ENCODE data around the gene NUP155. TPM values are rescaled to one million over a fixed set of nuclear protein-coding genes. Genes with fewer than 3 reads are reported as not detected.
"Not testable (repeated sequence)": the region's sequence is repeated elsewhere in the genome, so short reads cannot be mapped to it uniquely, and the experiment has no call there.

NUP155 gene
- total and polyA plus RNA-seq, 9 donors = 4.7 to 32.5 (median 20.6) TPM

DNA sequence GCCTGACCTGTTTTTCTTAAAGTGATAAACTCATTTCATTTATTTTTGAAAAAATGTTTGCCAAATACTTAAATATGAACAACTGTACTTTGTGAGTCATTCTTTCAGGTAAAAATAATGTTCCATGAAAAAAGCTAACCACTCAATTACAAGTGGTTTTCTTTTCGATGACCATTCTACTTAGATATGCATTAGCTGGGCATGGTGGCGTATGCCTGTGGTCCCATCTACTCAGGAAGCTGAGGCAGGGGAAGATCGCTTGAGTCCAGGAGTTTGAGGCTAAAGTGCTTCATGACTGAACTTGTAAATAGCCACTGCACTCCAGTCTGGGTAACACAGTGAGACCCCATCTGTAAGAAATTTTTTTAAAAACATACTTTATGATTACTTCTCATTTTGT lies 4.2 kb upstream of the NUP155 start:
- Histone ChIP-seq H3K4me1 (ENCODE audit: insufficient read depth) (peaks cover under 1% of the 10 kb centered on the region), H3K4me3 (no peak overlapping the region), H3K27ac (no peak overlapping the region), H3K27me3 (no peaks in the 10 kb centered on the region), H3K9me3 (no peaks in the 10 kb centered on the region), H3K36me3 (no peaks in the 10 kb centered on the region)
- TF ChIP-seq POLR2A (IDR thresholded peaks at IDR 0.05) = no peak
- TF ChIP-seq, protein P1, sequence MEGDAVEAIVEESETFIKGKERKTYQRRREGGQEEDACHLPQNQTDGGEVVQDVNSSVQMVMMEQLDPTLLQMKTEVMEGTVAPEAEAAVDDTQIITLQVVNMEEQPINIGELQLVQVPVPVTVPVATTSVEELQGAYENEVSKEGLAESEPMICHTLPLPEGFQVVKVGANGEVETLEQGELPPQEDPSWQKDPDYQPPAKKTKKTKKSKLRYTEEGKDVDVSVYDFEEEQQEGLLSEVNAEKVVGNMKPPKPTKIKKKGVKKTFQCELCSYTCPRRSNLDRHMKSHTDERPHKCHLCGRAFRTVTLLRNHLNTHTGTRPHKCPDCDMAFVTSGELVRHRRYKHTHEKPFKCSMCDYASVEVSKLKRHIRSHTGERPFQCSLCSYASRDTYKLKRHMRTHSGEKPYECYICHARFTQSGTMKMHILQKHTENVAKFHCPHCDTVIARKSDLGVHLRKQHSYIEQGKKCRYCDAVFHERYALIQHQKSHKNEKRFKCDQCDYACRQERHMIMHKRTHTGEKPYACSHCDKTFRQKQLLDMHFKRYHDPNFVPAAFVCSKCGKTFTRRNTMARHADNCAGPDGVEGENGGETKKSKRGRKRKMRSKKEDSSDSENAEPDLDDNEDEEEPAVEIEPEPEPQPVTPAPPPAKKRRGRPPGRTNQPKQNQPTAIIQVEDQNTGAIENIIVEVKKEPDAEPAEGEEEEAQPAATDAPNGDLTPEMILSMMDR (IDR thresholded peaks at IDR 0.05) = no peak
- no peak for TF ChIP-seq EP300 (IDR thresholded peaks at IDR 0.05)
- DNase-seq = no peak
- 84 to 87% (median 87%) methylated on average over 3 of the region's 3 CpGs for WGBS, 3 donors
- intact Hi-C loops (cut with DNase I) = no loop called here

DNA sequence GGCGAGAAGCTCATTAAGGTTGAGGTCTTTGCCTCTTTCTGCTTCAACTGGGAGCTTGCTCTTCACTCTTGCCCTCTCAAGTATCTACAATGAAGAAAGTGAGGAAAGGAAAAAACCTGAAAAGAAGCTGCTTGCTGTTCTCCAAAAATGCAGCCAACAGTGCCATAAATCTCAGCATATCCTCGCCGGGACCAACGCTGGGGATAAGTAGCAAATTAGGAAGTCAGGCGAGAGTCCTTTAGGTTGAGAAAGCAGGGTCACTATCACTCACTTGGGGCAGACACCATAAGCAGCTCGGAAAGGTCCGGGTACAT lies 399 bp downstream of the NUP155 start:
- WGBS, 3 donors = 0 to 1% (median 0%) methylated on average over 7 of the region's 7 CpGs
- Histone ChIP-seq H3K4me3 (peak overlapping the region; percentile 87), H3K9me3 (no peaks in the 10 kb centered on the region), H3K27ac (peak overlapping the region in 1 of 2 donors; percentile 75), H3K36me3 (no peaks in the 10 kb centered on the region), H3K4me1 (ENCODE audit: insufficient read depth) (peaks cover 4% of the 10 kb centered on the region), H3K27me3 (no peaks in the 10 kb centered on the region)
- TF ChIP-seq EP300 (IDR thresholded peaks at IDR 0.05) = no peak
- TF ChIP-seq, protein P1 (IDR thresholded peaks at IDR 0.05) = no peak
- no peak for TF ChIP-seq POLR2A (IDR thresholded peaks at IDR 0.05)
- DNase-seq = no peak
- intact Hi-C loops (cut with DNase I) = no loop called here

GRCh38 chr5:37355161-37355560 lies 15.7 kb downstream of the NUP155 start:
- Histone ChIP-seq H3K27ac (no peak overlapping the region), H3K36me3 (no peaks in the 10 kb centered on the region), H3K4me3 (no peak overlapping the region), H3K9me3 (no peaks in the 10 kb centered on the region), H3K27me3 (no peaks in the 10 kb centered on the region), H3K4me1 (ENCODE audit: insufficient read depth) (no peaks in the 10 kb centered on the region)
- intact Hi-C loops (cut with DNase I) = no loop called here
- no peak for TF ChIP-seq EP300 (IDR thresholded peaks at IDR 0.05)
- TF ChIP-seq, protein P1 (IDR thresholded peaks at IDR 0.05) = no peak
- TF ChIP-seq POLR2A (IDR thresholded peaks at IDR 0.05) = no peak
- 93 to 98% (median 93%) methylated on average over 6 of the region's 6 CpGs for WGBS, 3 donors
- DNase-seq = no peak

DNA sequence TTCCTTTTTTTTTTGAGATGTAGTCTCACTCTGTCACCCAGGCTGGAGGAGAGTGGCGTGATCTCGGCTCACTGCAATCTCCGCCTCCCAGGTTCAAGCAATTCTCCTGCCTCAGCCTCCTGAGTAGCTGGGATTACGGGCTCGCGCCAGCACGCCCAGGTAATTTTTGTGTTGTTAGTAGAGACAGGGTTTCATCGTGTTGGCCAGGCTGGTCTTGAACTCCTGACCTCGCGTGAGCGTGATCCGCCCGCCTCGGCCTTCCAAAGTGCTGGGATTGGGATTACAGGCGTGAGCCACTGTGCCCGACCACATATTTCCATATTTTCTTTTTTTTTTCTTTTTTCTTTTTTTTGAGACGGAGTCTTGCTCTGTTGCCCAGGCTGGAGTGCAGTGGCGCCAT lies 28.2 kb downstream of the NUP155 start:
- H3K9me3 ChIP-seq; intact Hi-C loops (cut with DNase I); H3K4me1 ChIP-seq (ENCODE audit: insufficient read depth); H3K4me3 ChIP-seq; H3K27ac ChIP-seq; DNase-seq; H3K27me3 ChIP-seq; H3K36me3 ChIP-seq: not testable (repeated sequence)
- 94 to 98% (median 96%) methylated on average over 18 of the region's 18 CpGs for WGBS, 3 donors

- WGBS, 3 donors = 93 to 98% (median 96%) methylated on average over 12 of the region's 12 CpGs
Measured at GRCh38 chr5:37334754-37335153, 36.2 kb downstream of the NUP155 start.

DNA sequence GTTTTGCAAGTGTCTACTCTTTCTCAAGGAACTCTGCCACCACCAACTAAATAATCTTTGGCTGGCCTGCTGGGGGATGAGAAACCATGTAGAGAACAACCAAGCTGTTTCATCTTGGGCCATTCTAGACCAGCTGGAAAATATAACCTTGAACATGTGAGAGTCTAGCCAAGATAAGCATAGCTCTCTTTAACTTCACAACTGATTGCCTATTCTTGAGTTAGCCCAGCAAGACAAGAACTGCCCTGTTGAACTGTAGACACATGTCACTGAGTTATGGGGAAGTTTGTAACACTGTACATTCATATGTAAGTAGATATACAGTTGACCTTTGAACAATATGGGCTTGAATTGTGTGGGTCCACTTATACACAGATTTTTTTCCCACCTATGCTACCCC lies 44.4 kb downstream of the NUP155 start:
- Histone ChIP-seq H3K27ac (no peak overlapping the region), H3K4me3 (no peak overlapping the region), H3K27me3 (no peaks in the 10 kb centered on the region), H3K36me3 (no peaks in the 10 kb centered on the region), H3K9me3 (no peaks in the 10 kb centered on the region), H3K4me1 (ENCODE audit: insufficient read depth) (no peaks in the 10 kb centered on the region)
- TF ChIP-seq, protein P1 (IDR thresholded peaks at IDR 0.05) = no peak
- TF ChIP-seq EP300 (IDR thresholded peaks at IDR 0.05) = no peak
- TF ChIP-seq POLR2A (IDR thresholded peaks at IDR 0.05) = no peak
- DNase-seq = no peak
- intact Hi-C loops (cut with DNase I) = no loop called here

More at GRCh38 chr5:37334754-37335153, 36.2 kb downstream of the NUP155 start:
- intact Hi-C loops (cut with DNase I); H3K27me3 ChIP-seq; H3K4me3 ChIP-seq; H3K36me3 ChIP-seq; H3K4me1 ChIP-seq (ENCODE audit: insufficient read depth); DNase-seq; H3K9me3 ChIP-seq; H3K27ac ChIP-seq: not testable (repeated sequence)
